GM13976 (cell line): ENCODE results near the gene SEC14L5.
"Not testable (repeated sequence)": the region's sequence is repeated elsewhere in the genome, so short reads cannot be mapped to it uniquely, and the experiment has no call there.

Experiments
- DNase-seq: peaks from one replicate; pipeline ENCODE4 v3.0.0; 2012; ENCODE audit warnings: low spot score
- in situ Hi-C: fragments of 300-500 bp; cut with MboI; formaldehyde crosslinking; loops from one replicate; pipeline ENCODE4 v1.12.0; 2022; ENCODE audit warnings: low sequenced_read_pairs, mixed read lengths, inconsistent platforms; ENCODE audit not compliant: unreplicated experiment
- TF ChIP-seq, protein P1 (sequence below): IDR thresholded peaks from 2 replicates; pipeline ENCODE4 v1.5.1; 2012; ENCODE audit warnings: borderline replicate concordance, mild to moderate bottlenecking; ENCODE audit not compliant: insufficient read depth; ENCODE audit errors: extremely low read depth, missing control alignments, control extremely low read depth

The SEC14L5 gene

DNA sequence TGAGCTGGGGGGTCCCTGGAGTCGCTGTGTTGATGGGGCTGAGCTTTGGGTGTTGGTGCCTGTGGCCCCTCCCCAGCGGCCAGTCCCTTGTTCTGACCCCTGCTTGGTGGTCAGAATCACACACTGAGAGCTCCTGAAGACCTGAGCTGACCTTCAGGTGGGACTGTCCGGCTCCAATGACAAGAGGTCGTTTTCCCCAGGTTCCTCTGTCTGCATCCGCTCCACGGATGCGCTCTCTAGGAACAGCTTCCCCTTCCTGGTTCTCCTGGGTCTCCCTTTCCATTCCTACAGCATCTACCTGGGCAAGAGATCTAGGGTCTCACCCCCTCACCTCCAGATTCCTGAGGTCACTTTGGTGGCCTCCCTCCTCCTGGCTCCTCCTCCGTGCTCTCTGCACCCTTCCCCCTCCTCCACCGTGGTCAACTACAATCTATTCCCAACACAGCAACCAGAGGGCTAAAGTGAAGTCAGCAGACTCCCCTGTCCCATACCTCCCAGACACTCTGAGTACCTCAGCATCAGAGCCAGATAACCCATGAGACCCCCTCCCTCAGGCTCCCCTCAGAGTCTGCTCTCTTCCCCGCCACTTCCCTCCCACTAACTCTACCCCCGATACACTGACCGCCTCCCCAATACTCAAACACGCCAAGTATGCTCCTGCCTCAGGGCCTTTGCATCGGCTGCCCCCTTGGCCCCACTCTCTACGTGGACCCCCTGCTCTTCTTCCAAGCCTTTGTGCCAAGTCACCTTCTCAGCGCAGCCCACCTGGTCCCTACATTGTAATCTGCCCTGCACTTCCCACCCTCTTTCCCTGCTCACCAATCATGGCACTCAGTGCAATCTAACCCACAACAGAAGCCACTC lies 9.0 kb upstream of the SEC14L5 start:
- in situ Hi-C loops: no loop called here
- TF ChIP-seq, protein P1, sequence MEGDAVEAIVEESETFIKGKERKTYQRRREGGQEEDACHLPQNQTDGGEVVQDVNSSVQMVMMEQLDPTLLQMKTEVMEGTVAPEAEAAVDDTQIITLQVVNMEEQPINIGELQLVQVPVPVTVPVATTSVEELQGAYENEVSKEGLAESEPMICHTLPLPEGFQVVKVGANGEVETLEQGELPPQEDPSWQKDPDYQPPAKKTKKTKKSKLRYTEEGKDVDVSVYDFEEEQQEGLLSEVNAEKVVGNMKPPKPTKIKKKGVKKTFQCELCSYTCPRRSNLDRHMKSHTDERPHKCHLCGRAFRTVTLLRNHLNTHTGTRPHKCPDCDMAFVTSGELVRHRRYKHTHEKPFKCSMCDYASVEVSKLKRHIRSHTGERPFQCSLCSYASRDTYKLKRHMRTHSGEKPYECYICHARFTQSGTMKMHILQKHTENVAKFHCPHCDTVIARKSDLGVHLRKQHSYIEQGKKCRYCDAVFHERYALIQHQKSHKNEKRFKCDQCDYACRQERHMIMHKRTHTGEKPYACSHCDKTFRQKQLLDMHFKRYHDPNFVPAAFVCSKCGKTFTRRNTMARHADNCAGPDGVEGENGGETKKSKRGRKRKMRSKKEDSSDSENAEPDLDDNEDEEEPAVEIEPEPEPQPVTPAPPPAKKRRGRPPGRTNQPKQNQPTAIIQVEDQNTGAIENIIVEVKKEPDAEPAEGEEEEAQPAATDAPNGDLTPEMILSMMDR: no peak

GRCh38 chr16:4949986-4950385 lies 8.1 kb upstream of the SEC14L5 start:
- in situ Hi-C loops: no loop called here

More for the DNA sequence above, 9.0 kb upstream of the SEC14L5 start:
- no peak for DNase-seq

DNA sequence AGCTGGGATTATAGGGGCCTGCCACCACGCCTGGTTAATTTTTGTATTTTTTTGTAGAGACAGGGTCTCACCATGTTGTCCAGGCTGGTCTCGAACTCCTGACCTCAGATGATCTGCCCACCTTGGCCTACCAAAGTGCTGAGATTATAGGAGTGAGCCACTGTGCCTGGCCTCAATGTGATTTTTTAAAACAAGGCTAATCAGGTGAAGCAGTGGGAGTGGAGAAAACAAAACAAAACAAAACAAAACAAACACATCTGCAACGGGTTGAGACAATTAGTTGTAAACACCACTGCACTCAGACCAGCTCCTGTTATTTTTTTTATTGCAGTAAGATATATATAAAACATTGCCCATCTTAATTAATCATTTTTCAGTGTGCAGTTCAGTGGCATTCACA lies 6.5 kb upstream of the SEC14L5 start:
- DNase-seq, in situ Hi-C loops: not testable (repeated sequence)

More at GRCh38 chr16:4949986-4950385, 8.1 kb upstream of the SEC14L5 start:
- no peak for DNase-seq
- TF ChIP-seq, protein P1: no peak

DNA sequence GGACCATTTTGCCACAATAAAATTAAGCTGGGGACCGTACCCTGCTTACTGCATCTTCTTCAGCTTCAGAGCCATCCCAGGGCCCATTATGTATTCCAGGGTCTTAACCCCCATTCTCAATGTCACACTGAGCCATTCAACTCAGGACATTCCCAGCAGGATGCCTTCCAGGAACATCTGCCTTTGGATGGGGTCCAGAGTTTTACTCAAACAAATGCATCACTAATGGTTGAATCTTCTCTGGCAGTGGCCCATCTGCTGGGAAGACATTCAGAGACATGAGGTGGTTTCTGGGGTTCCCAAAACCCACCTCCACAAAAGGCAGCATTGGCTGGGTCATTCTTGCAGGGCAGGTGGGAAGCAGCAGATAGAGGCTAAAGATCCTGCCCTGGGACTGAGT lies 3.4 kb upstream of the SEC14L5 start:
- in situ Hi-C loops: no loop called here
- TF ChIP-seq, protein P1: no peak
- DNase-seq: no peak

GRCh38 chr16:4957420-4957719 lies 760 bp upstream of the SEC14L5 start:
- in situ Hi-C loops: no loop called here
- TF ChIP-seq, protein P1: no peak
- no peak for DNase-seq

GRCh38 chr16:4958510-4959438 lies 644 bp downstream of the SEC14L5 start:
- TF ChIP-seq, protein P1: no peak
- no peak for DNase-seq
- in situ Hi-C loops: no loop called here

GRCh38 chr16:4960579-4960978 lies 2.4 kb downstream of the SEC14L5 start:
- DNase-seq: no peak
- in situ Hi-C loops: no loop called here
- TF ChIP-seq, protein P1: no peak
